ENCODE results near the gene TUBA4A.

DNA sequence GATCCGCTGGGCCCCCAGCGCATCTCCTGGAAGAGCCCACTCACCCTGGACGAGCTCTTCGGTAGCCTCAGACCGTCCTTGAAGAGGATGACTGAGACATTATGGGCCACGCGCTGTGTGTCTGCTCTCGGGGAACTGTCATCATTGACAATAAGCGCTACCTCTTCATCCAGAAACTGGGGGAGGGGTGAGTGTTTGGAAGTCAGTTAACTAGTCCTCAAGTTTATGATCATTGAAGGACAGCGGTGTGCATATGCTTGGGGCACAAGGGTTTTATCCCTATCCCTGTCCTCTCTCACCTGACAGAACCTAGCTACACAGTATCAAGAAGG lies 7.9 kb downstream of the TUBA4A start:
- TF ChIP-seq CTCF (IDR thresholded peaks at IDR 0.05) (no peak), POLR2A (IDR thresholded peaks at IDR 0.05) (no peak)
